GM21515 (cell line): Measurements from ENCODE around the gene SLC35F4.
"Not testable (repeated sequence)": the region's sequence is repeated elsewhere in the genome, so short reads cannot be mapped to it uniquely, and the experiment has no call there.

Experiments used
- ATAC-seq: cut with Tn5 transposase; IDR thresholded peaks from one replicate; pipeline ENCODE4 v1.9.1; 2021; ENCODE audit not compliant: unreplicated experiment

The SLC35F4 gene

DNA sequence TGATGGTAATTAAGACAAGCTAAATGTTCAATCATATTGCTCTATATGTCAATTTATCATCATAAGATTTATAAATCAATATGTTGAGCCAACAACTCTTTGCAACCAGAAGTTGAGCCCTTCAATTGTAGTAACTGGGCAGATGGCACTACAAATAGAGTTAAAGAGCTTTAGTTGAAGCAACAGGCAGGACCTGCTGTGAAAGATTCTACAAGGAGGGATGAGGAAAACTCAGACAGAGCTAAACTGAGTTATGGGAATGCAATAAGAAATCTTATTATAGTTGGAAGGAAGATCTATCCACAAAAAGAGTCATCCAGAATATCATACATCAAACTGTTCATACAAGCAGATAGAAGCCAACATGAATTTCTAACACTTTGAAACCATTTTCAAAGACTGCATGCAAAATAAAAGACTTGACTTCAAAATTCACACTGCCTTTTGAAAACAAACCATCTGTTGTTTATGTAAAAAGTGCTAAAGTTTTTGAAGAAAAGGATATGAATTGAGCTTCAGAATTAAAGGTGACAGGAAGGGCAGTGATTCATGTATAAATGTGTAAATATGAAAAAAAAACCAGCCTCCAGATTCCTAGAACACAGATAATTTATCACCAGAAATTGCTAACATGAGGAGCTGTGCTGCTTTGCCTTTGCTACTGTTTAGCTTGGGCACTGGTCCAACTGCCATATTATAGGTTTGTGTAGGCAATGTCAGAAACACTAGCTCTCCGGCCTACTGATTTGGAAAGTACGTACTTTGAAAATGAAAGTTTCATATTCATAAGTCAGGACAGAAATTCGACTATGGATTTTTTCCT lies 133.2 kb downstream of the SLC35F4 start:
- no peak for ATAC-seq

GRCh38 chr14:57729208-57730187 lies 136.4 kb downstream of the SLC35F4 start:
- no peak for ATAC-seq

DNA sequence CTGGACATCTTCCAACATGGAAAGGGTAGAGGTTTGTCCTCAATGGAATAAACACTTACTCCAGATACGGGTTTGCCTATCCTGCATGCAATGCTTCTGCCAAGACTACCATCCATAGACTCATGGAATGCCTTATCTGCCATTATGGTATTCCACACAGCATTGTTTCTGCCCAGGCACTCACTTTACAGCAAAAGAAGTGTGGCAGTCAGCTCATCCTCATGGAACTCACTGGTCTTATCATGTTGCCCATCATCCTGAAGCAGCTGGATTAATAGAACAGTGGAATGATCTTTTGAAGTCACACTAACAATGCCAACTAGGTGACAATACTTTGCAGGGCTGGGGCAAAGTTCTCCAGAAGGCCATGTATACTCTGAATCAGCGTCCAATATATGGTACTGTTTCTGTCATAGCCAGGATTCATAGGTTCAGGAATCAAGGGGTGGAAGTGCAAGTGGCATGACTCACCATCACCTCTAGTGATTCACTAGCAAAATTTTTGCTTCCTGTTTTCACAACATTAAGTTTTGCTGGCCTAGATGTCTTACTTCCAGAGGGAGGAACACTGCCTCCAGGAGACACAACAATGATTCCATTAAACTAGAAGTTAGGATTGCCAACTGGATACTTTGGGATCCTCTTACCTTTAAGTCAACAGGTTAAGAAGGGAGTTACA lies 140.4 kb downstream of the SLC35F4 start:
- ATAC-seq = no peak

- not testable (repeated sequence) for ATAC-seq
Observed at GRCh38 chr14:57722141-57722540, 143.8 kb downstream of the SLC35F4 start.

DNA sequence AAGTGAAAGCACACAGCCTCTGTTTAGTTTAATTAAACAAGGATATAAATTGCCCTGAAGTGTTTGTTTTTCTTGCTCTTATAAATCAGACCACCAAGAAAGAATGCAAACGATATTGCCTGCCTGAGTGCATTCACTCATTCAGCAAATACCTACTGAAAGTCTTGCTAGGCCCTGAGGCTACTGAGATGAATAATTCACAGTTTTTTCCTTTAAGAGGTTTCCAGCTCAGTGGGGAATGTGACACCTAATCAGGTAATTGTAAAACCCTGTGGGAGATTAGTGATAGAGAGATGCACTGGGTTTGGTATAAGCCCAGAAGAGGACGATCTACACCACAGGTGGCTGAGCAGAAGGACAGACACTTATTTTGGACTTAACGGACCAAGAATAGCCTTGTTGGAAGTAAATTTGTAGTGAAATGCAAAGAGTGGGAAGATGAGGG lies 151.4 kb downstream of the SLC35F4 start:
- no peak for ATAC-seq

GRCh38 chr14:57712698-57713097 lies 153.2 kb downstream of the SLC35F4 start:
- no peak for ATAC-seq

DNA sequence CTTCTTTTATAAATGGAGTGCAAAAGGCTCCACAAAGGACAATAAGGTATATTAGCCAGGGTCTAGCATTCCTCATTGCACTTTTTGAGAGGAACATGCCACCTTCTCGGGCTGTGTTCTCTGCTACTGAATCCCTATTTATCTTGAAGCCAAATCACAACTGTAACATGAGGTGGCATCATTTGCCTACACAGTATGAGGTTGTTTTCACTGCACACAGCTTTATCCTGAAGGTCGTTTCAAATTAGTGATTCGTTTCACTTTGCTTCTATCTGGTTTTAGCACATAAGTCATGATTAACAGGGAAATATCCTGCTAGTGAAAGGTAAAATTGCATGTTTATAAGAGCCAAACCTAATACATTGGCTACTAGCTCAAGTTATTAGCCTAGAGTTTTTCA lies 153.8 kb downstream of the SLC35F4 start:
- no peak for ATAC-seq

GRCh38 chr14:57709909-57710308 lies 156.0 kb downstream of the SLC35F4 start:
- no peak for ATAC-seq

GRCh38 chr14:57709086-57709485 lies 156.8 kb downstream of the SLC35F4 start:
- not testable (repeated sequence) for ATAC-seq

GRCh38 chr14:57707219-57707618 lies 158.7 kb downstream of the SLC35F4 start:
- no peak for ATAC-seq

DNA sequence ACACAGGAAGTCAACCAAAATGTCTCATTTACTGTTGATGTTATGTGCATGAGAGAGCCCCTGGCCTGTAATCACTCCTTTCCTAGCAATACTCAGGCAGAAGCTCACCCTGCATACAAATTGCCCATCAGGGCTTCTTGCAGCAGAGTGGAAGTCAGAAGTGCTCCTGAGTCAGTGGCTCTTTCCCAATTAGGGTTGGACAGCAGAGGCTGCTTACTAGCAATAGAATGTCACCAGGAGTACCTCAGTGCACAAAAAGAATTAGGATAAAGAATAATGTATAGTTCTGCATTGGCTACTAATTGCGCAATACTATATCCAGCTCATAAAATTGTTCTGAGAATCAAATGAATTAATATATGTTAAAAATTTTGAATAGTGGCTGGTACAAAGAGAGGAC lies 161.1 kb downstream of the SLC35F4 start:
- ATAC-seq = no peak

DNA sequence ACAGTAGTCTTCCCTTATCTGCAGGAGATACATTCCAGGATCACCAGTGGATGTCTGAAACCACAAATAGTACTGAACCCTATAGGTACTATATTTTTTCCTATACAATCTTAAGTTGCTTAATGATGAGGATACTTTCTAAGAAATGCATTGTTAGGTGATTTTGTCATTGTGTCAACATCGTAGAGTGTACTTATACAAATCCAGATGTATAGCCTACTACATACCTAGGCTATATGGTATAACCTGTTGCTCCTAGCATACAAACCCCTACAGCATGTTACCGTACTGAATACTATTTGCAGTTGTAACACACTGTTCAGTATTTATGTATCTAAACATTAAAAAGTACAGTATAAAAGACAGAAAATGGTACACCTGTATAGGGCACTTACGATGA lies 165.9 kb downstream of the SLC35F4 start:
- no peak for ATAC-seq

DNA sequence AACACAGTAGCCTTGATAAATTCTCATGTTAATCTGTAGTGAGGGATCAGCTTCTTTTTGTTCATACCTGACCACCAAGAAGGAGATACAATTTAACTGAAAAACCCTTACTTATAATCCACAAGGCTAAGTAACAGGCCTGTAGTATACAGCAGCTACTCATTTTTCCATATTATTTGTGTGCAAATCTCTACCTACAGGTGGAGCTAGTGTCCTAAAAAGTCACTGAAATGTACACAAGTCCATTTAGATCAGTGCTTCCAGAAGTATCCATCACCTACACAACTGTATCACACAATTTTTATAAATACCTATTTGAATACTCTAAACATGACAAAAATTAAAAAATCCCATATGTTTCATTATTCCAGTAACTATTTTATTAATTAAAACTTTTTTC lies 173.2 kb downstream of the SLC35F4 start:
- no peak for ATAC-seq

DNA sequence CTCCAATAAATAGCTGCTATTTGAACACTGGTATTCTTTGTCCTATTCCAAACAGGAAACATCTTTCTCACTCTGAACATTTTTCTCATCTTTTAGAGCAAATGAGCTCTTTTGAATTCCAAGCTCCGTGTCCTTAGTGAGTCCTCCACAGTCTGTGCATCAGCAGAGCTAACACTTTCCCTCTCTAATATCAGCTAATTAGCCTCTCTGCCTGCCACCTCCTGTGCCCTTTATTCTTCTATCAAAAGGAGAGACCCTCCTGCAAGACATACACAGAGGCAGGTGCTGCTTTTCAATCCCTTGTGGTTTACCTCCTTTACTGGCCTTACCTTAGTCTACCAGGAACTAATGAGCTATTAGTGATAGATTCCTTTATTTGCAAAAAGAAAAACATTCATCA lies 178.5 kb downstream of the SLC35F4 start:
- no peak for ATAC-seq

DNA sequence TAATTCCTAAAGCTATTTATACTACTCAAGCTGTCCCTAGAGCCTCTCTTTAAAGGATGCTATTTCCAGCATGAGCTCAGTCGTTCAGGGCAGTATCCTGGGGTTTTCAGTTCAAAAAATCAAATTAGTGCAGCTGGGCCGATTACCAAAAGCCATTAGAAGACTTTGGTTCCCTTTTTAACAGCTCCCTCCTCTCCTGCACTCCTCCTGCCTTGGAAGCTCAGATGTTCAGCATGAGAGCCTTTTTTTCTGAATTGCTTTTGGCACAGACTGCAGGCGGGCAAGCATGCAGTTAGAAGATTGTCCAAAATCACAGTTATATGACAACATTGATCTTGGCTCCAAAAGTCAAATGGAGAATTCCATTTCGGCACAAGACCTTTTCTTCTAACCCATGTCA lies 179.6 kb downstream of the SLC35F4 start:
- ATAC-seq = no peak

GRCh38 chr14:57671021-57671420 lies 194.9 kb downstream of the SLC35F4 start:
- no peak for ATAC-seq

DNA sequence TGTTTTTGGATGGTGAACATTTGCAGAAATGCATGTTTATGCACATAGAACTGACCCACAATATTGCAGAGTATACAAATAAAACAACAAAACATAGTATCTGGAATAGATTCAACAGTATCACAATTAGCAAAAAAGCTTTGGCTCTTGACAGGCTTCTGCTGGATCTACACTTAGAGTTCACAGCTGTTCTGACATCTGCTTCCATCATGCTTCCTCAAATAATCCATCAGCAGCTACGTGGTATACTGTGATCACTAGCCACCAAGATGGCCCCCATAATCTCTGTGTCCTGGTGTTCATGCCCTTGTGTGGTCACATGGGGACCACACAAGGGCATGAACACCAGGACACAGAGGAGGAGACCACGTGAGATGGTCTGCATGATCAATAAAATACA lies 205.7 kb downstream of the SLC35F4 start:
- no peak for ATAC-seq

DNA sequence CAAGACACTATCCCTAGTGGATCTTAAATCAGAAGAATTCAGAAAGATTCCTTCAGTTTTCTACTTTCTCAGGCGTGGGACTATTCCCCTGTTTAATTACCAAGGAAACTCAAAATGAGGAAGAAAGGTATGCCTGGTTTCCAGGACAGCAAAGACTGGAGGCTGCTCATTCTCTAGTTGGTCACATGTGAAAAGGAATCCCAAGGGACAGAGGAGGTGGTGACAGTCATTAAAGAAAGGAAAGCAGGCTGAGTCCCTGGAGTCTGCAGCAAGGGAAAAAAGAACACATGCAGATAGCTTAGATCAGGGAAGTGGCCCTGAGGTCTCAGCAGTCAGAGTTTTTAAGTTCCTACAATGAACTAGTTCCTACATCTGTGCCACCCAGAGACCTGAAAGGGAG lies 206.8 kb downstream of the SLC35F4 start:
- ATAC-seq = no peak

- ATAC-seq = no peak
Observed at GRCh38 chr14:57657487-57657886, 208.4 kb downstream of the SLC35F4 start.

- ATAC-seq = no peak
Observed at GRCh38 chr14:57656853-57657252, 209.0 kb downstream of the SLC35F4 start.

DNA sequence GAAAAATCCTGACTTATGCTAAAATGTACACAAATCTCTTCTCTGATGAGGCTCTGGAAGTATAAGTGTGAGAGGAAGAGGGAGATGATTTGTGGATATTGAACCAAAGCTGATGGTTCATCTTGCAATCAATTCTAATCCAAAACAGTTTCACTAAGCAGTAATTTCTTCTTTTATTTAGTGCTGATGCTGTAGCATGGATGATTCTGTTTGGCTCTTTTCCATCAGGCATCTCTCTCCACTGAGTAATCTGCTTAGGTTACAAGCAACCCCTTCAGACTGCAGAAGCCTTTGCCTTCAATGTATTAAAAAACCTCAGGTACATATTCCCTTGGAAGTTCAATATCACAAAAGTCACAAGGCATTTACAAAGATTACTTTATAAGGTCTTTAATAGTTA lies 213.1 kb downstream of the SLC35F4 start:
- ATAC-seq = no peak
